ENCODE results near the gene RBFOX2.
"Not testable (repeated sequence)": the region's sequence is repeated elsewhere in the genome, so short reads cannot be mapped to it uniquely, and the experiment has no call there.

RBFOX2 gene

DNA sequence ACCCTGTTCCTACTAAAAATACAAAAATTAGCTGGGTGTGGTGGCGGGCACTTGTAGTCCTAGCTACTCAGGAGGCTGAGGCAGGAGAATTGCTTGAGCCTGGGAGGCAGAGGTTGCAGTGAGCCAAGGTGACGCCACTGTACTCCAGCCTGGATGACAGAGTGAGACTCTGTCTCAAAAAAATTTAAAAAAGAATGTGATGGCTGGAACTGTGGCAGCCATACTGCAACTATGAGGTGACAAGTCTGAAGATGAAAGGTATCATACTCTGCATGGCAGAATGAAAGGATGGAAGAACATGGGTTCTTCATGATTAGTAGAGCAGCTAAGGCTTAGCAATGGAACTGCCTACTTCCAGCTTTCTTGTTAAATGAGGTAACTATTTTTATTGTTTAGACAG is 42.0 kb upstream of the RBFOX2 start:
- not testable (repeated sequence) for H3K4ac ChIP-seq (ENCODE audit: low read depth, low read length); H3K9ac ChIP-seq (ENCODE audit: low read length); H2BK120ac ChIP-seq (ENCODE audit: low read depth, low read length); H2BK5ac ChIP-seq (ENCODE audit: low read length); DNase-seq; H3K4me2 ChIP-seq (ENCODE audit: low read length); H3K23ac ChIP-seq (ENCODE audit: low read length); H3K18ac ChIP-seq (ENCODE audit: low read length); H4K5ac ChIP-seq (ENCODE audit: low read length); H3K4me3 ChIP-seq (ENCODE audit: low read length); H4K8ac ChIP-seq (ENCODE audit: low read depth, low read length); H2BK15ac ChIP-seq (replicated peaks; ENCODE audit: low read depth); H3K56ac ChIP-seq (ENCODE audit: low read length); H3K79me2 ChIP-seq (ENCODE audit: control insufficient read depth, insufficient read depth, low read length); H3K36me3 ChIP-seq (ENCODE audit: control insufficient read depth, insufficient read depth, low read length); H3K4me1 ChIP-seq (ENCODE audit: control insufficient read depth, low read depth, low read length); H3K27ac ChIP-seq (ENCODE audit: low read depth, low read length); H2AK5ac ChIP-seq (ENCODE audit: low read length); H3K79me1 ChIP-seq (ENCODE audit: low read length); H3K27me3 ChIP-seq (ENCODE audit: insufficient read depth, low read length, poor library complexity)
- no CpG with 5 or more reads among the region's 2 CpGs for WGBS (ENCODE audit: extremely low coverage, insufficient coverage, low lambda C conversion rate)

DNA sequence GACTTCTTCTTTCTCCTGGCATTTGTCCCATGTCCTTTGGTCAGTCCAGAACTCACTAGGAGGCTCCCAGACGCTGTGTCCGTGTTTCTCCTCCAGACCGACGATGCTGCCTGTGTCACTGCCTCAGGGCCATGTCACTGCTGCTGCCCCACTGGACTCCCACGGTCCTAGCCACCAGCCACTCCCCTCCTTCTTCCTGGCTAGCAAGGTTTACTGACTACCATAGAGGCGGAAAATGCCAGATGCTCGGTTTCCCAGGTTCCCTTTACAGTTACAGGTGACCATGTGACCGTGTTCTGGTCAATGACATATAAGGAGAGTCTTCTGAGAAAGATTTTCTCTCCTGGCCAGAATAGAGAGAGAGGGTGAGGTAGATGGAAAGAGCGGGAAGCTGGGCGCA is 40.7 kb upstream of the RBFOX2 start:
- no peak overlapping the region for H3K23ac ChIP-seq (ENCODE audit: low read length)

GRCh38 chr22:36068776-36069344 is 40.2 kb upstream of the RBFOX2 start:
- H3K27ac ChIP-seq (ENCODE audit: low read depth, low read length), result no peak overlapping the region
- no peak overlapping the region for H3K56ac ChIP-seq (ENCODE audit: low read length)
- peaks cover 3% of the 10 kb centered on the region for H3K4me1 ChIP-seq (ENCODE audit: control insufficient read depth, low read depth, low read length)
- no peak overlapping the region for H3K4ac ChIP-seq (ENCODE audit: low read depth, low read length)
- no peaks in the 10 kb centered on the region for H3K27me3 ChIP-seq (ENCODE audit: insufficient read depth, low read length, poor library complexity)
- H2AK5ac ChIP-seq (ENCODE audit: low read length), result no peak overlapping the region
- no peaks in the 10 kb centered on the region for H3K79me2 ChIP-seq (ENCODE audit: control insufficient read depth, insufficient read depth, low read length)
- H2BK5ac ChIP-seq (ENCODE audit: low read length), result no peak overlapping the region
- H3K18ac ChIP-seq (ENCODE audit: low read length), result no peak overlapping the region
- no CpG with 5 or more reads among the region's 6 CpGs for WGBS (ENCODE audit: extremely low coverage, insufficient coverage, low lambda C conversion rate)
- no peak overlapping the region for H3K4me3 ChIP-seq (ENCODE audit: low read length)
- no peak for DNase-seq
- no peaks in the 10 kb centered on the region for H3K79me1 ChIP-seq (ENCODE audit: low read length)
- no peak overlapping the region for H4K8ac ChIP-seq (ENCODE audit: low read depth, low read length)
- H2BK120ac ChIP-seq (ENCODE audit: low read depth, low read length), result no peak overlapping the region
- no peak overlapping the region for H3K4me2 ChIP-seq (ENCODE audit: low read length)
- no peak overlapping the region for H4K5ac ChIP-seq (ENCODE audit: low read length)
- no peak overlapping the region for H2BK15ac ChIP-seq (replicated peaks; ENCODE audit: low read depth)
- H3K36me3 ChIP-seq (ENCODE audit: control insufficient read depth, insufficient read depth, low read length), result no peaks in the 10 kb centered on the region
- H3K9ac ChIP-seq (ENCODE audit: low read length), result no peak overlapping the region
- no peak overlapping the region for H3K23ac ChIP-seq (ENCODE audit: low read length)

More for the DNA sequence above, 40.7 kb upstream of the RBFOX2 start:
- H2BK120ac ChIP-seq (ENCODE audit: low read depth, low read length), result no peak overlapping the region
- H2BK5ac ChIP-seq (ENCODE audit: low read length), result no peak overlapping the region
- no peak for DNase-seq
- no peak overlapping the region for H2BK15ac ChIP-seq (replicated peaks; ENCODE audit: low read depth)
- no peaks in the 10 kb centered on the region for H3K79me2 ChIP-seq (ENCODE audit: control insufficient read depth, insufficient read depth, low read length)
- no peaks in the 10 kb centered on the region for H3K27me3 ChIP-seq (ENCODE audit: insufficient read depth, low read length, poor library complexity)
- H3K36me3 ChIP-seq (ENCODE audit: control insufficient read depth, insufficient read depth, low read length), result no peaks in the 10 kb centered on the region
- no peak overlapping the region for H3K4me2 ChIP-seq (ENCODE audit: low read length)
- no peaks in the 10 kb centered on the region for H3K79me1 ChIP-seq (ENCODE audit: low read length)
- H3K4me3 ChIP-seq (ENCODE audit: low read length), result no peak overlapping the region
- no peak overlapping the region for H4K5ac ChIP-seq (ENCODE audit: low read length)
- H2AK5ac ChIP-seq (ENCODE audit: low read length), result no peak overlapping the region
- H3K18ac ChIP-seq (ENCODE audit: low read length), result no peak overlapping the region
- no peak overlapping the region for H3K9ac ChIP-seq (ENCODE audit: low read length)
- no peak overlapping the region for H3K4ac ChIP-seq (ENCODE audit: low read depth, low read length)
- no peak overlapping the region for H4K8ac ChIP-seq (ENCODE audit: low read depth, low read length)
- no CpG with 5 or more reads among the region's 10 CpGs for WGBS (ENCODE audit: extremely low coverage, insufficient coverage, low lambda C conversion rate)
- no peak overlapping the region for H3K56ac ChIP-seq (ENCODE audit: low read length)
- no peak overlapping the region for H3K27ac ChIP-seq (ENCODE audit: low read depth, low read length)
- H3K4me1 ChIP-seq (ENCODE audit: control insufficient read depth, low read depth, low read length), result peaks cover 3% of the 10 kb centered on the region

DNA sequence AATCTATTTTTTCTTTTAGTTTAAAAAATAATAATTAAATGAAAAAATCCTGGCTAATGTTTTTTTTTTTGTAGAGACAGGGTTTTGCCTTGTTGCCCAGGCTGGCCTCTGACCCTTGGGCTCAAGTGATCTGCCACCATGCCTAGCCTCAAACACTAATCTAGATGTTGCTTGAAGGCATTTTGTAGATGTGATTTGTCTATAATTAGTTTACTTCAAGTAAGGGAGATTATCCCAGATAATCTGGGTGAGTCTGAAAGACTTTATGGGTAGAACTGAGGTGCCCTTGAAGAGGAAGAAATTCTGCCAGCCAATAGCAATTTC is 38.6 kb upstream of the RBFOX2 start:
- H3K4me2 ChIP-seq (ENCODE audit: low read length), result no peak overlapping the region
- H3K4ac ChIP-seq (ENCODE audit: low read depth, low read length), result no peak overlapping the region
- H3K79me1 ChIP-seq (ENCODE audit: low read length), result no peaks in the 10 kb centered on the region
- H2BK120ac ChIP-seq (ENCODE audit: low read depth, low read length), result no peak overlapping the region
- no peaks in the 10 kb centered on the region for H3K27me3 ChIP-seq (ENCODE audit: insufficient read depth, low read length, poor library complexity)
- no peak overlapping the region for H2AK5ac ChIP-seq (ENCODE audit: low read length)
- H3K23ac ChIP-seq (ENCODE audit: low read length), result no peak overlapping the region
- H2BK5ac ChIP-seq (ENCODE audit: low read length), result no peak overlapping the region
- no peak overlapping the region for H4K5ac ChIP-seq (ENCODE audit: low read length)
- DNase-seq, result no peak
- H3K9ac ChIP-seq (ENCODE audit: low read length), result no peak overlapping the region
- H3K36me3 ChIP-seq (ENCODE audit: control insufficient read depth, insufficient read depth, low read length), result no peaks in the 10 kb centered on the region
- no peaks in the 10 kb centered on the region for H3K79me2 ChIP-seq (ENCODE audit: control insufficient read depth, insufficient read depth, low read length)
- H3K4me3 ChIP-seq (ENCODE audit: low read length), result no peak overlapping the region
- no peak overlapping the region for H4K8ac ChIP-seq (ENCODE audit: low read depth, low read length)
- no peak overlapping the region for H3K18ac ChIP-seq (ENCODE audit: low read length)
- H2BK15ac ChIP-seq (replicated peaks; ENCODE audit: low read depth), result no peak overlapping the region
- no peak overlapping the region for H3K56ac ChIP-seq (ENCODE audit: low read length)
- peaks cover 3% of the 10 kb centered on the region for H3K4me1 ChIP-seq (ENCODE audit: control insufficient read depth, low read depth, low read length)
- H3K27ac ChIP-seq (ENCODE audit: low read depth, low read length), result no peak overlapping the region

DNA sequence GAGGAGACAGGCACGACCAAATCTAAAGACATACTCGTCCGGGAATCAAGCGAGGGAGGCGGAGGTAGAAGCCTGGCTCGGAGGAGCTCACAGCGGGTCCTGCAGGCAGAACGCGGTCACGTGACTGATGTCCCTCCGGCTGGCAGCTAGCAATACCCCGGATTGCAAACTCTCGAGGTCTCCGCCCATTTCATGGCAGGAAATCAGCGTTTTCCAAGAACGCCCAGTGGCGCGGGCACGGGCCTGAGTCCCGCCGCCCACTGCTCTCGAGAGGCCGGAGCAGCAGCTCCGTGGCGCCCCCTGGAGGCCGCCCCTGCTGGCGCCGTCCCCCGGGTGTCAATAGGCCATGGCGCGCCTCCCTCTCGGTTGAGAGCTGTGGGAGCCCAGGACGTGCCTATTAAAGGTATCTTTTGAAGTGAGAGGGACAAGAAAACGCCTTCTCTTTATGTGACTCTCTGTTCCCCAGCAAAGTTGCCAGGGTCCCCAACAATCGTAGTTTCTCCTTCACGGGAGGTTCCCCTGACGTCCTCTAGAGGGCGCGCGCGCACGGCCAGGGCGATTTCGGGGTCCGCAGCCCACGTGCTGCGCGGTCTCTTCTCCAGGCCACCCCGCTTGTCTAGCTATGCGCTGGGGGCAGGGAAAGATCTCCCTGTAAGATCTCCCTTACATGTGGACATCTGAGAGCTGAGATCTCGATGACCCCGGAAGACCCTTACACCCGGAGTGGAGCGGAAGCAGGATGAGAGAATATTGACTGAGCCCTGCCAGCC is 37.3 kb upstream of the RBFOX2 start:
- no CpG with 5 or more reads among the region's 54 CpGs for WGBS (ENCODE audit: extremely low coverage, insufficient coverage, low lambda C conversion rate)

GRCh38 chr22:36065462-36065774 is 36.8 kb upstream of the RBFOX2 start:
- peak overlapping the region; percentile 59 for H4K5ac ChIP-seq (ENCODE audit: low read length)
- H2BK5ac ChIP-seq (ENCODE audit: low read length), result no peak overlapping the region
- no peak overlapping the region for H3K4ac ChIP-seq (ENCODE audit: low read depth, low read length)
- peaks cover 3% of the 10 kb centered on the region for H3K4me1 ChIP-seq (ENCODE audit: control insufficient read depth, low read depth, low read length)
- H3K27me3 ChIP-seq (ENCODE audit: insufficient read depth, low read length, poor library complexity), result no peaks in the 10 kb centered on the region
- H3K4me2 ChIP-seq (ENCODE audit: low read length), result peak overlapping the region; percentile 92
- no peak overlapping the region for H2BK15ac ChIP-seq (replicated peaks; ENCODE audit: low read depth)
- H3K4me3 ChIP-seq (ENCODE audit: low read length), result peak overlapping the region; percentile 52
- H3K23ac ChIP-seq (ENCODE audit: low read length), result no peak overlapping the region
- DNase-seq, result no peak
- no peak overlapping the region for H3K18ac ChIP-seq (ENCODE audit: low read length)
- H3K9ac ChIP-seq (ENCODE audit: low read length), result peak overlapping the region; percentile 89
- H2BK120ac ChIP-seq (ENCODE audit: low read depth, low read length), result no peak overlapping the region
- peak overlapping the region; percentile 6 for H3K27ac ChIP-seq (ENCODE audit: low read depth, low read length)
- no peaks in the 10 kb centered on the region for H3K79me2 ChIP-seq (ENCODE audit: control insufficient read depth, insufficient read depth, low read length)
- no peak overlapping the region for H4K8ac ChIP-seq (ENCODE audit: low read depth, low read length)
- peak overlapping the region; percentile 96 for H3K56ac ChIP-seq (ENCODE audit: low read length)
- WGBS (ENCODE audit: extremely low coverage, insufficient coverage, low lambda C conversion rate), result no CpG with 5 or more reads among the region's 5 CpGs
- H3K36me3 ChIP-seq (ENCODE audit: control insufficient read depth, insufficient read depth, low read length), result no peaks in the 10 kb centered on the region
- H3K79me1 ChIP-seq (ENCODE audit: low read length), result no peaks in the 10 kb centered on the region
- H2AK5ac ChIP-seq (ENCODE audit: low read length), result no peak overlapping the region

More for the DNA sequence above, 37.3 kb upstream of the RBFOX2 start:
- no peak overlapping the region for H2AK5ac ChIP-seq (ENCODE audit: low read length)
- DNase-seq, result peak; percentile 98
- H2BK5ac ChIP-seq (ENCODE audit: low read length), result no peak overlapping the region
- peak overlapping the region; percentile 52 for H3K4me3 ChIP-seq (ENCODE audit: low read length)
- H3K4me1 ChIP-seq (ENCODE audit: control insufficient read depth, low read depth, low read length), result peaks cover 3% of the 10 kb centered on the region
- H3K23ac ChIP-seq (ENCODE audit: low read length), result no peak overlapping the region
- H3K79me1 ChIP-seq (ENCODE audit: low read length), result no peaks in the 10 kb centered on the region
- H3K27me3 ChIP-seq (ENCODE audit: insufficient read depth, low read length, poor library complexity), result no peaks in the 10 kb centered on the region
- H2BK15ac ChIP-seq (replicated peaks; ENCODE audit: low read depth), result no peak overlapping the region
- no peak overlapping the region for H3K18ac ChIP-seq (ENCODE audit: low read length)
- H3K4me2 ChIP-seq (ENCODE audit: low read length), result peak overlapping the region; percentile 92
- H3K4ac ChIP-seq (ENCODE audit: low read depth, low read length), result no peak overlapping the region
- no peaks in the 10 kb centered on the region for H3K79me2 ChIP-seq (ENCODE audit: control insufficient read depth, insufficient read depth, low read length)
- peak overlapping the region; percentile 59 for H4K5ac ChIP-seq (ENCODE audit: low read length)
- H3K9ac ChIP-seq (ENCODE audit: low read length), result peak overlapping the region; percentile 89
- peak overlapping the region; percentile 40 for H3K27ac ChIP-seq (ENCODE audit: low read depth, low read length)
- H3K56ac ChIP-seq (ENCODE audit: low read length), result peak overlapping the region; percentile 96
- H4K8ac ChIP-seq (ENCODE audit: low read depth, low read length), result no peak overlapping the region
- no peaks in the 10 kb centered on the region for H3K36me3 ChIP-seq (ENCODE audit: control insufficient read depth, insufficient read depth, low read length)
- no peak overlapping the region for H2BK120ac ChIP-seq (ENCODE audit: low read depth, low read length)
